ENCODE data around the gene VWA3A. TPM values are rescaled to one million over a fixed set of nuclear protein-coding genes. Genes with fewer than 3 reads are reported as not detected.
"Not testable (repeated sequence)": the region's sequence is repeated elsewhere in the genome, so short reads cannot be mapped to it uniquely, and the experiment has no call there.

Gene VWA3A
- total RNA-seq, 1 experiment from 2014 or later = not detected

- DNase-seq (ENCODE audit: extremely low read depth, low read depth) = no peak
Measured at GRCh38 chr16:22130528-22130927, 38.2 kb downstream of the VWA3A start.

DNA sequence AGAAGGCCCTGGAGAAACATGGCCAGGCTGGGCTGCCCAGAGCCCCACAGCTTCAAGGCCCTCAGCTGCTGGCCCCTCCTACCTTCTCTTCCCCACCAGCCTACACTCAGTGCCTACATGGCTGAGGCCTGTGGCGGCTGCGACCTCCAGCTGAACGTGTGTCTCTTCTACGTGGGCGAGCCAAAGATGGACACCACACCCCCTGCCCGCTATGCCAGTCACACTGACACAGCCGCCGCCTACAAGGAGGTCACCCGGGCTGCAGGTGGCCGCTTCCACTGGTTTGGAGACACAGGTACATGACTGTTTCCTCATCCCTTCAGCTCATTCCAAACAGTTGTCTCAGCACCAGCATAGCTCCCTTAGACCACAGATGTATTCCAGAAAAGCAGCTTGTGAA, 40.5 kb downstream of the VWA3A start:
- no peak for DNase-seq (ENCODE audit: extremely low read depth, low read depth)

GRCh38 chr16:22138482-22138881, 46.1 kb downstream of the VWA3A start:
- no peak for DNase-seq (ENCODE audit: extremely low read depth, low read depth)

GRCh38 chr16:22139008-22139407, 46.7 kb downstream of the VWA3A start:
- DNase-seq (ENCODE audit: extremely low read depth, low read depth) = no peak

DNA sequence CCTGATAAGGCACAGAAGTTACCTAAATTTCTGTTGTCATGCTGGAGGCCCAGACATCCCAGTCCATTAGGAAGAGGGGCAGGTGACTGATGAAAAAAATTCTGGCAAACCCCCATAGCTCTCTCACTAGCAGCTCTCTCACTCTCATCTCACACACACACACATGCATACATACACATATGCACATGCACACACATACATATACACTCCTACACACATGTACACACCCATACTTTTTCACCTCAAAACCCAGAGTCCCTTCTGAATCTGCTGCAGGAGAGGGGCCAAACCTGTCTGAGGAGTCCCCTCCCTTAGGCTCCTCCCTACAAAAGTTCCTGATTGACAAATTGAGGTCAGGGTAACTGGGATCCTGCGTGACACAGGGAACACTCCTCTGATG, 47.4 kb downstream of the VWA3A start:
- no peak for DNase-seq (ENCODE audit: extremely low read depth, low read depth)

- peak; percentile 13 for DNase-seq (ENCODE audit: extremely low read depth, low read depth)
Measured at GRCh38 chr16:22141767-22142166, 49.4 kb downstream of the VWA3A start.

GRCh38 chr16:22144520-22144919, 52.2 kb downstream of the VWA3A start:
- DNase-seq (ENCODE audit: extremely low read depth, low read depth) = no peak

GRCh38 chr16:22147853-22148252, 55.5 kb downstream of the VWA3A start:
- no peak for DNase-seq (ENCODE audit: extremely low read depth, low read depth)

GRCh38 chr16:22151246-22151998, 59.1 kb downstream of the VWA3A start:
- no peak for DNase-seq (ENCODE audit: extremely low read depth, low read depth)

DNA sequence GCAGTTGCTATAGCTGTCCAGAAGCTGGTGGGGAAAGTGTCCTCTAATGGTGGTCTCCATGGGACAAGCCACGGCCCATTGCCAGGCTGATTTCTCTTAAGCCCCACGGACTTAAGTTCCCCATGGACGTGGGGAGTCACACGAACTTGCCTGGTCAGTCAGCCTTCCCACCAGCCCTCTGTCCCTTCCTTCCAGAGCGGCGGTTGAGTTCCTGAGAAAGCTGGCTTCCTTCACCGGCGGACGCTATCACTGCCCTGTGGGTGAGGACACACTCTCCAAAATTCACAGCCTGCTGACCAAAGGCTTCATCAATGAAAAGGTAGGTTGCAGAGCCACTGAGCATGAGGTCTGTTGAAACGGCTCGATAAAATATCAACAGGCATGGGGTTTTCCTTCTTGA, 60.0 kb downstream of the VWA3A start:
- no peak for DNase-seq (ENCODE audit: extremely low read depth, low read depth)

GRCh38 chr16:22153078-22153477, 60.7 kb downstream of the VWA3A start:
- DNase-seq (ENCODE audit: extremely low read depth, low read depth) = not testable (repeated sequence)

GRCh38 chr16:22161401-22161800, 69.1 kb downstream of the VWA3A start:
- no peak for DNase-seq (ENCODE audit: extremely low read depth, low read depth)

DNA sequence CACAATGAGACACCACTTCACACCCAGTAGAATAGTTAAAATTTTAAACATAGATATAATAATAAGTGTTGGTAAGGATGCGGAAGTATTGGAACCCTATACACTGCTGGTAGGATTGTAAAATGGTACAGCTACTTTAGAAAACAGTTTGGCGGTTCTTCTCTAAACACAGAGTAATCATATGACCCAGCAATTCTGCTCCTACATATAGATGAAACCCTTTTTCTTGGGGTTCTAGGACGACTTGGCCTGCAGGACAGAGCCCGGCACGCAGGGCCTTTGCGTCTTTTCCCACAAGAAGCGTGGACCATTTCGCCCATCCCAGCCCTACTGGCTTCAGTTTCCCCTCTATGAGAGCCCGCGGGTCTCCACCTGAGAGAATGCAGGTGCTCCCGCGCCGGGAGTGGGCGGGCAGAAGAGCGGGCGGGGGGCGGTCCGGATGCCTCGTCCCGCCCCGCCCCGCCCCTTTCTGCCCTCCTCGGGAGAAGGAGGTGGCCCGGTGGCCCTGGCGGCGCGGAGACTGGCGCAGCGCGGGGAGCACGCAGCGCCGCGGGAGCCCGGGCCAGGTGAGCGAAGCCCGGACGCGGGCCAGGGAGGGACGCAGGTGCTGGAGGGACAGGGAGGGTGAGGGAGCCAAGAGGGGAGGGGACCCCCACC, 69.8 kb downstream of the VWA3A start, which contains the start of gene SDR42E2:
Gene SDR42E2, plus strand, starts transcription at position 508 of the 657 bp plus-strand sequence. CDS start 3,077 bp downstream, outside the sequence.
- no peak for DNase-seq (ENCODE audit: extremely low read depth, low read depth)

DNA sequence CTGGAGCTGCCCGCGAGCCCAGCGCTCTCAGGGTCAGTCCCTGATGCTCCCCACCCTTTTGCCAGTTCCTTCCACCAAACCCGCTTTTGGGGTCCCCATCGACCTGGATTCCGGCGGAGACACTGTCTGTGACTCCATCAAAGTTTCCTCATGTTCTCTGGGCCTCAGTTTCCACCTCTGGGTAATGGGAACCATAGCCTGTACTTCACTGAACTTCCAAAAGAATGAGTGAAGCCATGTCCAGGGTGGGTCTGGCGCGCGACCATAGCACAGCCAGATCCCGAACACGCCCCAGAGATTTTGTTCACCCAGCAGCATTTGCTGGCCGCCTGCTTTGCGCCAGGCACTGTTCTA, 70.3 kb downstream of the VWA3A start:
- DNase-seq (ENCODE audit: extremely low read depth, low read depth) = no peak

GRCh38 chr16:22163806-22164205, 71.5 kb downstream of the VWA3A start:
- DNase-seq (ENCODE audit: extremely low read depth, low read depth) = no peak

GRCh38 chr16:22164482-22164881, 72.1 kb downstream of the VWA3A start:
- no peak for DNase-seq (ENCODE audit: extremely low read depth, low read depth)

- DNase-seq (ENCODE audit: extremely low read depth, low read depth) = no peak
Measured at GRCh38 chr16:22165508-22166285, 73.4 kb downstream of the VWA3A start.

- no peak for DNase-seq (ENCODE audit: extremely low read depth, low read depth)
Measured at GRCh38 chr16:22171953-22172352, 79.6 kb downstream of the VWA3A start.

- DNase-seq (ENCODE audit: extremely low read depth, low read depth) = not testable (repeated sequence)
Measured at GRCh38 chr16:22172642-22173041, 80.3 kb downstream of the VWA3A start.

- DNase-seq (ENCODE audit: extremely low read depth, low read depth) = no peak
Measured at GRCh38 chr16:22174642-22175041, 82.3 kb downstream of the VWA3A start.

All from NCI-H460 (cell line).